HG02763 (cell line): Measurements from ENCODE around the gene C1QB.
"Not testable (repeated sequence)": the region's sequence is repeated elsewhere in the genome, so short reads cannot be mapped to it uniquely, and the experiment has no call there.

Experiments used
- ATAC-seq: cut with Tn5 transposase; IDR thresholded peaks from one replicate; pipeline ENCODE4 v1.9.1; 2021; ENCODE audit warnings: mild to moderate bottlenecking, moderate library complexity; ENCODE audit not compliant: unreplicated experiment

C1QB gene

DNA sequence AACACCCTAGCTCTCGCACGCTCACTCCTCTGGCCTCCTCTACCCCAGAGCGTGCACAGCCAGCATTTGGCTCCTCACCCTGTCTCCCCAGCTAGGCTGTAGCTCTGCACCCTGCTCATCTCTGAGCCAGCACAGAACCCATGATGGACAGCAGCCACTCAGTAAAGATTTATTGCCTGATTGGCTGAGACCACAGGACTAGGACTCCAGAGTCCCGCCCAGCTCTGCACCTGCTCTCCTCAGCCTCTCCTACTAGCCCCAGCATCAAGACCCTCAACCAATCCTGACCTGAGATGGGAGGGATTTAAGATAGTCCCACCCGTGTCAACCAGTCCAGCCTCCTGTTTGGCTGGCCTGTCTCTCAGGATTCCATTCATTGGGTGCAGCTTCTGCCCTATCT lies 9.3 kb downstream of the C1QB start:
- no peak for ATAC-seq

DNA sequence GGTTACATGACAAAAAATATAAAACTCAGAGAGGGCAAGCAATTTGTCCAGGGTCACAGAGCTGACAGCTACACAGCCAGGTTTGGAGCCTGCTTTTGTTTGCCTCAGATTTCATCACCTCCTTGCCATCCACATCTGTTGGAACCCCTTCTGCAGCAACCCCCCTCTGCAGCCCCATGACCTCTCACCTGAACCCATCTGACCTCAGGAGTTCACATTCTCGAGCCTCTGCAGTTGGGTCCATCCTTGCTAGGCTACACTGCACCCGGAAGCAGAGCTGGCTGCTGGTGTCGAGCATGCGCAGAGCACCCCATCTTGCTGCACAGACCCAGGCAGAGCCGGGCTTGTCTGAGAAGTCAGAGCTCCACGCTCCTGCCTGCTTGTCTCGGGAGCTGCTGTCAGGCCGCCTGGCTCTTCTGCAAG lies 10.0 kb downstream of the C1QB start:
- ATAC-seq, result no peak

DNA sequence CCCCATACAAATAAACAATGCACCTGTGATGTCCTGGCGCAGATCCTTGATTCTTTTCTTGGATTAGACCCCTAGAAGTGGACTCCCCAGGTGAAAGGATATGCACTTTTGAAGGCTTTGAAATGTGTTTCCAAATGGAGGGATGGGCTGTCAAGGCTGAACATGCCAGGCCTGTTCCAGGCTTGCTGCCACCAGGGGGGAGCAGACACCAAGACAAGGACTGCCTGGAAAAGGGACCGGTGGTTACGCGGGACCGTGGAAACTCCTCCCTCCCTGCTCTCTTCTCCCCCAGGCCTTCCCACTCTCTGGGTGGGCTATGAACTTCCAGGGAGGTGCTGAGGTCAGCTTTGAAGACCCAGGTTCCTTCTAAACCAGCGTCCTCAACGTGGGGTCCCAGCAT lies 12.7 kb downstream of the C1QB start:
- no peak for ATAC-seq

DNA sequence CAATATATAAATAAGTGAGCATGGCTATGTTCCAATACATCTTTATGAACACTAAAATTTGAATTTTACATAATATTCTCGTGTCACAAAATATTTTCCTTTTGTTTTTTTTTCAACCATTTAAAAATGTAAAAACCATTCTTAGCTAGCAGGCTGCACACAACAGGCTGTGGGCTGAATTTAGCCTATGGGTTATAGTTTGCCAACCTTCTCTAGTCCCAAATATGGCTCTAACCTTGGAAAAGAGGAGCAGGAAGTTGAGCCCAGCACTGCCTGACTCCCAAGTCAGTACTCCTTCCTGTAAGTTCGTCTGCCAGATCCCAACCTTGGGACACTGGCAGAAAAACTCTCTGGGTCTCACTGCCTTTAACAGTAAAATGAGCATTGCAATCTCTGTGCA lies 13.4 kb downstream of the C1QB start:
- no peak for ATAC-seq

DNA sequence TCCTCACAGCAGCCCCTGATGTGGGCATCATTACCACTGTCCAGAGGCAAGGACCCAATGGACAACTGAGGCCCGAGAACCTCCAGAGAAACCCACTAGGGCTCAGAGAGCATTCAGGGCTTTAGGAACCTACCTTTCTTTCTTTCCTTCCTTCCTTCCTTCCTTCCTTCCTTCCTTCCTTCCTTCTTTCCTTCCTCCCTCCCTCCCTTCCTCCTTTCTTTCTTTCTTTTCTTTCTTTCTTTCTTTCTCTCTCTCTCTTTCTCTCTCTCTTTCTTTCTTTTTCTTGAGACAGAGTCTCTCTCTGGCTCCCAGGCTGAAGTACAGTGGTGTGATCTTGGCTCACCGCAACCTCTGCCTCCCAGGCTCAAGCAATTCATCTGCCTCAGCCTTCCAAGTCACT lies 15.8 kb downstream of the C1QB start:
- ATAC-seq, result not testable (repeated sequence)

DNA sequence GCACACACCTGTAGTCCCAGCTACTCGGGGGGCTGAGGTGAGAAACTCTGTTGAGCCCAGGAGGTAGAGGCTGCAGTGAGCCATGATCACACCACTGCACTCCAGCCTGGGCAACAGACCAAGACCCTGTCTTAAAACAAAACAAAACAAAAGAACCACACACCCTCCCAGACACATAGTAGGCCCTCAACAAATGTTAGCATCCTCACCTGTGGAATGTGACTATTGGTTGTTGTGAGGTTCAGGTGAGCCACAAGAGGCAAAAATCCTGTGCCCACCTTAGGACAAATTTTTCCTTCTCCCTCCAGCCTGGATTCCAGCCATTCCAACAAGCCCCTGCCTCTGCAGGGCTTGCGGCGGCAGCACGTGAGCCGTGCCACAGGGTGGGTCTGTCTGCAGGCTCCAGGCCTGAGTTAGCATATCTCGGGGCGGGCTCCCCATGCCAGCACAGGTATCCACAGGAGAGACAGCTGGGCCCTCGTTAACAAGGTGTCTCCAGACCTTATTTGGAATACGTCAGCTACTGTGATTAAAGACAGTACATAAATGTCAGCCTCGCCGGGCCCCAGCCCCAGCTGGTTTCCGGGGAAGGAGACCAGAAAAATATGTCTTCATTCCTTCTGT lies 17.4 kb downstream of the C1QB start:
- no peak for ATAC-seq

DNA sequence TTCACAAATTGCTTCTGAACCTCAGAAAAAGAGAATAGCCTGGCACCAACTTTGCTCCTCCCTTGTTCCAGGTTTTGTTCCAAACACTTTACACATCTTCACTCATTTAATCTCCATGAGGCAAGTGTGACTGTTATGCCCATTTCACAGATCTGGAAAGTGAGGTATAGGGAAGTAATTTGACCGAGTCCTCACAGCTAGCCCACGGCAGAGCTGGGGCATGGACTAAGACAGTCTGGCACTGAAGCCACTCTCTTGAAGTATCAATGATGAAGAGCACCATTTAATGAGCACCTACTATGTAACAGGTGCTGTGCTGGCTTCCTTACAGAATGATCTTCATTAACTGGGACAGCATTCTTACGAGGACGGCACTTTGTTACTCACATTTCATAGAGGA lies 19.0 kb downstream of the C1QB start:
- ATAC-seq, result no peak

DNA sequence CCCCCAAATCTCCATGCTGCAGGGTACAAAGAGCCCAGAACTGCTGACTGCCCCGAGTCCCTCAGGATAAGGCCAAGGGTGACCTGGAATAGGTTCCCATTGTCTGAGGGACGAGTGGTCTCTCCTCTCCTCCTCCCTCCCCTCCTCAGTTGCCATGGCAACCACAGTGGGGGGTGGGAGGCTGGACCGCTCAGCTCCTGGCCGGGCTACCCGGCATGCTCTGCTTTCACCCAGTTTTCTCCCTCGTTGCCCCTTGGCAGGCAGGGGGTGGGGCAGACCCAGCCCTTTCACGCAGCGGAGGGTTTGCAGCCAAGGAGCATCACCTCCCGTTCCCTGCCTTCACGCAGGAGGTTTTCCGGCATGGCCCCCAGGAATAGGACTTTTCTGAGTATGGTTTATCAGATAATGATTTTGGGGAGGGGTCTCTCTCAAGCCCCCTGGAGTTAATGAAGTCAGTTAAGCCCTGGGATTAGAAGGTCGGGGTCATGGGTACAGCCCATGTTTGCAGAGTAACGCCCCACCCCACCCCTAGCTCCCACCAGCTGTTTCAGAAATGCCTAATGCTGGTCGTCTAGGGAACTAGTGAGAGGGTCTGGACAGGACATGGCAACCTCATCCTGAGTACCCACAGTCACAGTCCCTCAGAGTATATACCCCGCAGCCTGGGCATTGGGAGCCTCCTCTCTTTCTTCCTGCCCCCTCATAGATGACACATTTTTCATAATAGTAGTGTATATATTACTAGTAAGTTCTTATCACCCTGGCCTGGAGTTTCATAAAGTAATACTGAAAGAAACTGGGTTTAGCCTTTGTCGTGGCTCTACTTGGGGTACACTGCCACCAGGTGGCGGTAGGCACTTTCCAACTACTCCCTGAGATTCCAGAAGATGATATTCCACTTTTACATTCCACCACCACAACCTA lies 20.7 kb downstream of the C1QB start:
- ATAC-seq, result no peak

DNA sequence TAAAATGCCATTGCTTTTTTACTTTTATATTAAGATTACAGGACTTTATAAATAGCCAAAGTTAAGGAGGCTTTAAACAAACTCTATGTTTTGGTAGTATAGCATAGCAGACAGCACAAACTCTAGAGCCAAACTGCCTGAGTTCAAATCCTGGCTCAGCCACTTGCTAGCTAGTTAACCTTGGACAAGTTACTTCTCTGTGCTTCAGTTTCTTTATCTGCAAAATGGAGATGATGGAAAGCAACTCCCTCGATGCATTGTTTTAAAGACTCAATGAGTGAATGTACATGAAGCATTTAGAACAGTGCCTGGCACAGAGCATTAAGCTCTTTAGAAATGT lies 21.3 kb downstream of the C1QB start:
- ATAC-seq, result no peak

DNA sequence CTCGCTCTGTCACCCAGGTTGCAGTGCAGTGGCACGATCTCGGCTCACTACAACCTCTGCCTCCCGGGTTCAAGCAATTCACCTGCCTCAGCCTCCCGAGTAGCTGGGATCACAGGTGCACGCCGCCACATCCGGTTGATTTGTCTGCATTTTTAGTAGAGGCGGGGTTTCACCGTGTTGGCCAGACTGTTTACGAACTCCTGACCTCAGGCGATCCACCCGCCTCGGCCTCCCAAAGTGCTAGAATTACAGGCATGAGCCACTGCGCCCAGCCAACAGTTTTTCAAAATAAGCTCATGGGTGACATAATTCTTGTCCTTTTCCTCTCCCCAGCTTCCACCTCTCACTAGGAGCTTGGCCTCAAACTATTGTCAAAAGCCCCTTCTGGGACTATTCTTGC lies 23.1 kb downstream of the C1QB start:
- ATAC-seq, result not testable (repeated sequence)

DNA sequence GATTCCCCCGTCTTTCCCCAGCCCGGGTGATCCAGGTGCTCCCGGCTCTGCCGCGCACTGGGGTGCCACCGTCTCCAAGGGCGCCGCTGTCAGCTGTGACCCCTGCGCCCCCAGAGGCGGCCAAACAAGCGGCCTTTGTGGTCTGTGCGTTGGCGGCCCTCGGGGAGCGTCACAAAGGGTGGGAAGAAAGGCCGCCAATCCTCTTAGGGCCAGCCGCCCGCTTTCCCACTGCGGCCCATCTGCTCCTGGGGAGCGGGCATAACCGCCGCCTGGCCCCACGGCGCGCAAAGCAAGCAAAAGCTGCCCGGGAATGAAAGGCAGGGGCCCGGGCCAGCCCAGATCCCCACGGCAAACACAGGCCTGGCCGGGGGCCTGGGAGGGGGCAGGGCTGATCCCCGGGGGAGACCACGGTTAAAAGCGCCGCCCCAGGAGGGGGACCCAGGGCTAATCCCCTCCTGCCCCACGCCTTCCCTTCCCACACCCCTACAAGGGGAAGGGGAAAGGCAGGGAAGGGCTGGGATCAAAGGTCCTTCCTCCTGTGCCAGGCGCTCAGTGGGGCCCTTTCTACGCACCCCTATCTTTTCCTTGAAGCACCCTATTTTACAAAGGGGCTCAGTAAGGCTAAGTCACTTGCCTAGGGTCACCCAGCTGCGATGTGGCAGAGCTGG lies 24.0 kb downstream of the C1QB start:
- ATAC-seq, result no peak

DNA sequence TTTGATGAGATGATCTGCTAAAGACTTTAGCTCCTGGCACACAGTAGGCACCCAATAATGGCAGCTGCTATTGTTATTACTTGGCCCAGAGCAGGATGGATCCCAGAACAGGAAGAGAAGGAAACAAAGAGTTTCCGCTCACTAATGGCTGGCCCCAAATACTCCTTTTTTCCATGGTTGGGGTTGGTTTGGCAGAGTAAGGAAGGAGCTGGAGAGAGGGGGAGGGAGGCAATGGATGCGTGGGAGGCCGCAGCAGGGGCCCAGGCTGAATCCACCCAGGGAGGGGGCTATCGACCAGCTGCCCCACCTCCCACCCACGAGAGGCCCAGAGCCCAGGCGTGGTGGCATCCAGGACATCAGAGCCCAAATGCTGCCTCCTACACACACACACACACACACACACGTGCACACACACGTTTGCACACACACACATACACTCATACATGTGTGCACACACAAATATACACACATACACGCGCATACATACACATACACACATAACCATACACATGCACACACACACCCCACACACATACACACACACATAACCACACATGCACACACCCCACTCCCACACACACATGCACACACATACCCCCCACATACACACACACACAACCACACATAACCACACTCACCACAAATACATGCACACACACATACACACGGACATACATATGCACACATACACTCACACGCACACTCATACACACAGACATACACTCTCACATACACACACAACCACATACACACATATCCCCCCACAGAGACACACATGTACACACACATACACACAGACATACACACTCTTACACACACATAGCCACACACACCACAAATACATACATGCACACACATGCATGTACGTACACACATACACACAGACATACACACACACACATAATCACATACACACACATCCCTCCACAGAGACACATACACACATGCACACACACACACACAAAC lies 25.2 kb downstream of the C1QB start:
- no peak for ATAC-seq

DNA sequence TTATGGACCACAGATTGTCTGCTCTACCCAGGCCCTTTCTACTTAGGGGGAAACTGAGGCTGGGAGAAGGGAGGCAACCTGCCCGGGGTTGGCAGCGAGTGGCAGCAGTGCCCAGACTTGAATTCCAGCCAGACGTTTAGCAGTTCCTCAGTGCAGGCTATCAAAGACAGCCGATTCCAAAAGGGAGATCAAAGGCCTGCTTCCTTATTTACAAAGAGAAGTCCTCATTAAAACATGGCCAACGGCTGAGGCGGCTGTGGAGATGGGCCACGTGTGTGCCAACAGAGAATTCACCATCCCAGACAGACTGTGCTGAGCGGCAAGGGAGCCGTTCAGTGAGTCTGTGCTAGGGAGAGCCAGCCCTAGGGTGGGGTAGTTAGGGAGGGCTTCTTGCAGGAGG lies 27.7 kb downstream of the C1QB start:
- ATAC-seq, result no peak

DNA sequence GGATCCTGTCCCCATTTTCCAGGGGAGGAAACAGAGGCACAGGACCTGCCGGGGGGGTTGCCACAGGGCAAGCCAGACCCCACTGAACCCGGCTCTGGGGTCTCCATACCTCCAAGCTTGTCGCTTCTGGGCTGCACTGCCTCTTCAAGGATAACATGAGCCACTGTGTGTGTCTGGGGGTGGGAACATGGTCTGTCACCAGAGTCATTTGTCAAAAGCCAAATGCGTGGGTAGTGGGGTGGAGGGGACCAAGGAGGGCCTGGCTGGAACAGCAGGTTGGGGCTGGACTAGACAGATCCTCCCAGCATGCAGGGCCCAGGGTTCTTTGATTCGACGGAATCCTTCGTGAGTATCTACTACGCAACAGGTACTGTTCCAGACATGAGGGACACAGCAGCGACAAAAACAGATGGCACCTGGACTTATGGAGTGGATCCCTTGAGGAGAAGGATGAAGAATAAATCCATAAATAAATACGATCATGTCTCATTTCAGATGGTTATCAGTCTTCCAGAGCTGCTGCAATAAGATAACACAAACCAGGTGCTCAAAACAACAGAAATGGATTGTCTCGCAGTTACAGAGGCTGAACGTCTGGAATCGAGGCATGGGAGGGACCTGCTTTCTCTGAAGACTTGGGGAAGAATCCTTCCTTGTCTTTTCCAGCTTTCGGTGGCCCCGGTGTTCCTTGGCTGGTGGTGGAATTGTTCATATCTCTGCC lies 28.7 kb downstream of the C1QB start:
- ATAC-seq, result no peak

DNA sequence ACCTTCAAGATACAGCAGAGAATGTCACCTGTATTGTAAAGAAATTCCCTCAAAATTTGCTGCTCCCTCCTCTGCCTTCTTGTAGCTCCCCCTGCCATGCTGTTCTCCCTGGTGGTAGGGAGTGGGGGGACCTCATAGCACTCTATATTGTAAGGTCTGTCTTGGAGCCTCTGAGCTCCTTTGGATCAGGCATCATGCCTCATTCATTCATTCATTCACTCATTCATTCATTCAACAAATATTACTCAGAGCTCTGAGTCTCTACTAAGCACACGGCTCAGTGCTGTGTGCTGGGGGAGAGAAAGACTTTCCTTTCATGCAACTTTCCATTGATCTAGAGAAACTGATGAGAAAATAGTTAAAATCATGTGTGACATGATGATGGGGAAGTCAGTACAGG lies 30.5 kb downstream of the C1QB start:
- ATAC-seq, result no peak

DNA sequence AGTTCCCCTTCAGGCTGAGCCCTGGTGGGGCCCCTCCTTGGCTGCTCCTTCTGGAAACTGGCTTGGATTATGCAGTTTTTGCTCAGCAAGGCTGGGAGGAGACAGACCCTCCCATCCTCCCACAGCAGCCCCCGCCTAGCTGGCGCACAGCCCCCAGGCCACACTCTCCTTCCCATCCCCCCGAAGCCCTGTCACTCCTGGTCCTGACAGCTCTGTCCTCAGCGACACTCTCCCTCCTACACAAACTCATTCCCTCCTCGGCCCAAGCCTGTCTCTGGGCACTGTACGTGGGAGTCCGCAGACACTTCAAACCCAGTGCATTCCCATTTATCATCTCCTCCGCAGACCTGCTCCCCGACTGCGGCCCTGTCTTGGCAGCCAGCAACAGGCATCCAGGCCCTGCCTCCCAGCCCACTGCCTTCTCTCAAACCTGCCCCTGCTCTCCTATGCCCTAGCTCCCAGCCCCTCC lies 32.6 kb downstream of the C1QB start:
- no peak for ATAC-seq

DNA sequence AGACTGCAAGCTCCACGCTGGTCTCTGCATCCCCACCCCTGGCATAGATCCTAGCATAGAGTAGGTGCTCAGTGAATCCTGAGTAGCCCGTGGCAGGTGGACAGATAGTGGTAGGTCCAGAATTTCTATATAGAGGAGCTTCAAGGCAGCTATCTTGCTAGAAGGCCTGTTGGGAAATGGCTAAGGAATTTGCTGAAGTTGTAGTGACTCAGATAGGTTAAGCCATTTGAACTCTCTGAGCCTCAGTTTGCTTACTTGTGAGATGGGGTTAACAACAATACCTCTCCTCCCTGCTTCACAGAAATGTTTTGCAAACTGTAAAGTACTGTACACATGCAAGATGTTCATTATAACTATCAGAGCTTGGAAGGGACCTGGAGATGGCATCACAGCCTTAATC lies 34.2 kb downstream of the C1QB start:
- no peak for ATAC-seq

DNA sequence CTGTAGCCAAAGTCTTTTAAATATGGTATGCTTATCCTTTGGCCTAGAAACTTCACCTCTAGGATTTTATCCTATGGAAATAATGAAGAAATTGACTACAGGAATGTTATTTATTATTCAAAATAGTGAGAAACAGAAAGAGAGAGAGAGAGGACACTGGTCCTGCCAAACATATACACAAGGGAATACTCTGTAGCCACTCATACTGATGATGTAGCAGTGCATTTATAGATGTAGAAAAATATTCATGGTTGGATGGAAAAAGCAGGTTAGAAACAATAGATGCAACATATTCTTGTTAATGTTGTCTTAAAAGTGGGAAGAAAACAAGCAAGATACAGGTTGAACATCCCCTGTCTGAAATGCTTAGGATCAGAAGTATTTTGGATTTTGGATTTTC lies 35.4 kb downstream of the C1QB start:
- no peak for ATAC-seq

DNA sequence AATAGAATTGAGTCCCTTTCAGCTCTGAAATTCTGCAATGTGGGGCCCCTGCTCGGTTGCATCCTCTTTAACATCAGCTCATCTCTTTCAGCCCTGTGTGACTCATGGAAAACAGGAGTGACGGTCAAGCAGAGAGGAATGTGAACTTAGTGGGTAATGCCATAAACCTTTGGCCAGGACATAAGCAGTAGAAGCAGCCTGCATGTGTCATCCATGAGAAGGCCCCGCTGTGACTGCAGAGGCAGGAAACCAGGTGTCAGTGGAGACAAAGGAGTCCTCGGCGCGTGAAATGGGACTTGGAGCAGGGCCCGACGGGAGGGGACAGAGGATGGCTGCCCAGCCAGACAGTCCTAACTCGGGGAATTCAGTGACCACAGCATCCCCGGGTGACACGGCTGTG lies 36.5 kb downstream of the C1QB start:
- ATAC-seq, result no peak
